ENCODE measurements around the gene KNDC1.

DNA sequence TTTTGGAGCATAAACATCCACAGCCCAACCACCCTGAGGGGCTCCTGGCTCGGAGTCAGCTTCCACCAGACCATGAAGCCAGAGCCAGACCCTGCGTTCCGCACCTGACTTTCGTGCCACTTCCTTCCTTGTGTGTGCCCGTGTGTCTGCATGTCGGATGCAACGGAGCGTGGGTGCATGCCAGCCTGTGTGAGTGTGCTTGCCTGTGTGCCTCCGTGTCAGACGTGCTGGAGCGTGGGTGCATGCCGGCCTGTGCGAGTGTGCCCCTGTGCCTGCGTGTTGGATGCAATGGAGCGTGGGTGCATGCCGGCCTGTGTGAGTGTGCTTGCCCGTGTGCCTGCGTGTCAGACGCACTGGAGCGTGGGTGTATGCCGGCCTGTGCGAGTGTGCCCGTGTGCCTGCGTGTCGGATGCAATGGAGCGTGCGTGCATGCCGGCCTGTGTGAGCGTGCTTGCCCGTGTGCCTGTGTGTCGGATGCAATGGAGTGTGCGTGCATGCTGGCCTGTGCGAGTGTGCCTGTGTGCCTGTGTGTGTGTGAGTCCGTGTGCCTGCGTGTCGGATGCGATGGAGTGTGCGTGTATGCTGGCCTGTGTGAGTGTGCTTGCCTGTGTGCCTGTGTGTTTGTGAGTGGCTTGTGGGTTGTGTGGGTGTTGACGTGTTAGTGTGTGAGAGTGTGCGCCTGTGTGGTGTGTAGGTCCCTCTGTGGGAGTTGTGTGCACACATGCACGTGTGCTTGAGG, 28.1 kb upstream of the KNDC1 start:
- TF ChIP-seq EZH2 (IDR thresholded peaks at IDR 0.05) (no peak), POLR2AphosphoS5 (IDR thresholded peaks at IDR 0.05; ENCODE audit: borderline replicate concordance, low read depth, low read length) (no peak), FOXP2 (optimal IDR thresholded peaks at IDR 0.05; ENCODE audit: control extremely low read depth, extremely low read length, insufficient read depth) (no peak)

Data from SK-N-MC (cell line).